Fibroblast of lung (primary cell): ENCODE measurements around the gene METTL22. TPM values are rescaled to one million over a fixed set of nuclear protein-coding genes. Genes with fewer than 3 reads are reported as not detected.

ENCODE experiments used
- DNase-seq, 2 donors: peaks; one replicate each; pipeline versions ENCODE4 v3.0.0 to v3.0.0-alpha.2; 2010; ENCODE audit warnings: low read depth in 2 of 2
- H2AFZ ChIP-seq: 2 replicates; pipeline ENCODE4 v1.5.1; 2012; ENCODE audit warnings: low read length, control low read depth, inconsistent platforms
- H3K27ac ChIP-seq: 2 replicates; pipeline ENCODE4 v1.5.1; 2011; ENCODE audit warnings: low read length, control low read depth; ENCODE audit not compliant: insufficient read depth
- H3K27me3 ChIP-seq: 2 replicates; pipeline ENCODE4 v1.5.1; 2011; ENCODE audit warnings: mild to moderate bottlenecking, low read length; ENCODE audit not compliant: control insufficient read depth, insufficient read depth
- H3K36me3 ChIP-seq: 2 replicates; pipeline ENCODE4 v1.5.1; 2011; ENCODE audit warnings: low read length; ENCODE audit not compliant: control insufficient read depth, insufficient read depth
- H3K4me1 ChIP-seq: 2 replicates; pipeline ENCODE4 v1.5.1; 2011; ENCODE audit warnings: low read length; ENCODE audit not compliant: control insufficient read depth, insufficient read depth; ENCODE audit errors: extremely low read depth
- H3K4me2 ChIP-seq: 2 replicates; pipeline ENCODE4 v1.5.1; 2011; ENCODE audit warnings: low read length, control low read depth; ENCODE audit not compliant: insufficient read depth; ENCODE audit errors: extremely low read depth
- H3K4me3 ChIP-seq, 4 experiments: fragments of 200-600 bp in 1 of 4; sonication (generic) in 1 of 4; replicated peaks in 1 of 4; 2 replicates each; pipeline ENCODE4 v1.5.1; 2011 to 2016; ENCODE audit warnings: low read length in 4 of 4, low read depth in 3 of 4, mild to moderate bottlenecking in 3 of 4, control low read depth in 2 of 4, inconsistent platforms in 1 of 4, mixed read lengths in 1 of 4; ENCODE audit not compliant: insufficient read depth in 1 of 4; ENCODE audit errors: control extremely low read depth in 1 of 4
- H3K79me2 ChIP-seq: 2 replicates; pipeline ENCODE4 v1.5.1; 2012; ENCODE audit warnings: mild to moderate bottlenecking, low read length, inconsistent platforms; ENCODE audit not compliant: control insufficient read depth, insufficient read depth
- H3K9ac ChIP-seq: 2 replicates; pipeline ENCODE4 v1.5.1; 2011; ENCODE audit warnings: mild to moderate bottlenecking, low read length, control low read depth; ENCODE audit not compliant: insufficient read depth
- H3K9me3 ChIP-seq: 2 replicates; pipeline ENCODE4 v1.5.1; 2012; ENCODE audit warnings: low read depth, low read length; ENCODE audit not compliant: control insufficient read depth, insufficient read depth
- H4K20me1 ChIP-seq: 2 replicates; pipeline ENCODE4 v1.5.1; 2011; ENCODE audit warnings: low read length; ENCODE audit not compliant: control insufficient read depth, insufficient read depth; ENCODE audit errors: extremely low read depth
- CTCF ChIP-seq, 2 donors: IDR thresholded peaks in 1 of 2; conservative IDR thresholded peaks in 1 of 2; 1 replicate in 1 of 2; 2 replicates in 1 of 2; pipeline ENCODE4 v1.5.1; 2011 to 2012; ENCODE audit warnings: low read length in 2 of 2, control low read depth in 1 of 2, inconsistent platforms in 1 of 2, low read depth in 1 of 2, mild to moderate bottlenecking in 1 of 2
- EZH2 ChIP-seq: IDR thresholded peaks from 2 replicates; pipeline ENCODE4 v1.5.1; 2012; ENCODE audit warnings: low read length, control low read depth, mild to moderate bottlenecking; ENCODE audit errors: missing control alignments
- polyA plus RNA-seq, 2 donors: library from polyadenylated mRNA; depleted of rRNA in 1 of 2; stranded (reverse) in 1 of 2; unstranded in 1 of 2; fragments of >200 nt; gene quantifications; 2 replicates each; pipeline ENCODE4 v1.2.1, GENCODE V29; 2011 to 2012; ENCODE audit warnings: missing spikeins in 1 of 2
- total RNA-seq: library from RNA; depleted of rRNA; stranded (reverse); fragments of >200 nt; gene quantifications from 2 replicates; pipeline ENCODE4 v1.2.1, GENCODE V29; 2014

The METTL22 gene
- total and polyA plus RNA-seq, 2 donors (not counting 1 experiment from before 2014, with no cell fraction given), result 27.4 to 30.8 TPM

- no peaks in the 10 kb centered on the region for H3K79me2 ChIP-seq
- H3K9me3 ChIP-seq, result no peaks in the 10 kb centered on the region
- H3K4me1 ChIP-seq, result no peaks in the 10 kb centered on the region
- H3K27ac ChIP-seq, result no peak overlapping the region
- no peak overlapping the region for H3K4me2 ChIP-seq
- no peak for DNase-seq
- H3K27me3 ChIP-seq, result no peaks in the 10 kb centered on the region
- no peaks in the 10 kb centered on the region for H4K20me1 ChIP-seq
- H3K36me3 ChIP-seq, result no peaks in the 10 kb centered on the region
- H2AFZ ChIP-seq, result no peak overlapping the region
- no peak overlapping the region for H3K4me3 ChIP-seq
- TF ChIP-seq CTCF (conservative IDR thresholded peaks at IDR 0.05 in 1 of 2, IDR thresholded peaks at IDR 0.05 in 1 of 2; ENCODE audit: low read depth in 1 of 2, low read length in 2 of 2) (no peak), EZH2 (no peak)
- H3K9ac ChIP-seq, result no peak overlapping the region
These were observed 7.0 kb upstream of the METTL22 start for GRCh38 chr16:8614435-8615029.

GRCh38 chr16:8619671-8620370 is 1.7 kb upstream of the METTL22 start:
- no peaks in the 10 kb centered on the region for H3K9me3 ChIP-seq
- no peak overlapping the region for H2AFZ ChIP-seq
- no peak overlapping the region for H3K4me2 ChIP-seq
- H4K20me1 ChIP-seq, result no peaks in the 10 kb centered on the region
- DNase-seq, result no peak
- H3K36me3 ChIP-seq, result no peaks in the 10 kb centered on the region
- H3K9ac ChIP-seq, result no peak overlapping the region
- H3K79me2 ChIP-seq, result peaks cover 29% of the 10 kb centered on the region
- H3K4me1 ChIP-seq, result peaks cover 2% of the 10 kb centered on the region
- H3K27ac ChIP-seq, result no peak overlapping the region
- H3K4me3 ChIP-seq, result no peak overlapping the region
- H3K27me3 ChIP-seq, result no peaks in the 10 kb centered on the region
- no peak for TF ChIP-seq CTCF (conservative IDR thresholded peaks at IDR 0.05 in 1 of 2, IDR thresholded peaks at IDR 0.05 in 1 of 2; ENCODE audit: low read depth in 1 of 2, low read length in 2 of 2)
- no peak for TF ChIP-seq EZH2

- H3K4me3 ChIP-seq, result no peak overlapping the region
- TF ChIP-seq EZH2, result no peak
- TF ChIP-seq CTCF (conservative IDR thresholded peaks at IDR 0.05 in 1 of 2, IDR thresholded peaks at IDR 0.05 in 1 of 2; ENCODE audit: low read depth in 1 of 2, low read length in 2 of 2), result no peak
- no peak overlapping the region for H3K9ac ChIP-seq
- H3K4me1 ChIP-seq, result peaks cover 2% of the 10 kb centered on the region
- H3K27me3 ChIP-seq, result no peaks in the 10 kb centered on the region
- peaks cover 2% of the 10 kb centered on the region for H3K36me3 ChIP-seq
- H3K4me2 ChIP-seq, result no peak overlapping the region
- no peaks in the 10 kb centered on the region for H4K20me1 ChIP-seq
- no peak overlapping the region for H2AFZ ChIP-seq
- H3K27ac ChIP-seq, result no peak overlapping the region
- H3K79me2 ChIP-seq, result peaks cover 30% of the 10 kb centered on the region
- no peak for DNase-seq
- no peaks in the 10 kb centered on the region for H3K9me3 ChIP-seq
These were observed 963 bp upstream of the METTL22 start for GRCh38 chr16:8620535-8620934.
